GM18507 (cell line): ENCODE results near the gene ZNF473.
"Not testable (repeated sequence)": the region's sequence is repeated elsewhere in the genome, so short reads cannot be mapped to it uniquely, and the experiment has no call there.

Experiments
- DNase-seq: peaks from one replicate; pipeline ENCODE4 v3.0.0; 2011; ENCODE audit warnings: low read depth; ENCODE audit not compliant: insufficient read length; ENCODE audit errors: extremely low spot score
- FAIRE-seq: peaks from 2 replicates; lab custom pipeline; 2011; peaks lifted over from hg19 to GRCh38; lab: Jason Lieb, UNC

ZNF473 gene

GRCh38 chr19:50044922-50045321, 19.1 kb downstream of the ZNF473 start:
- FAIRE-seq (no peak), DNase-seq (no peak)

DNA sequence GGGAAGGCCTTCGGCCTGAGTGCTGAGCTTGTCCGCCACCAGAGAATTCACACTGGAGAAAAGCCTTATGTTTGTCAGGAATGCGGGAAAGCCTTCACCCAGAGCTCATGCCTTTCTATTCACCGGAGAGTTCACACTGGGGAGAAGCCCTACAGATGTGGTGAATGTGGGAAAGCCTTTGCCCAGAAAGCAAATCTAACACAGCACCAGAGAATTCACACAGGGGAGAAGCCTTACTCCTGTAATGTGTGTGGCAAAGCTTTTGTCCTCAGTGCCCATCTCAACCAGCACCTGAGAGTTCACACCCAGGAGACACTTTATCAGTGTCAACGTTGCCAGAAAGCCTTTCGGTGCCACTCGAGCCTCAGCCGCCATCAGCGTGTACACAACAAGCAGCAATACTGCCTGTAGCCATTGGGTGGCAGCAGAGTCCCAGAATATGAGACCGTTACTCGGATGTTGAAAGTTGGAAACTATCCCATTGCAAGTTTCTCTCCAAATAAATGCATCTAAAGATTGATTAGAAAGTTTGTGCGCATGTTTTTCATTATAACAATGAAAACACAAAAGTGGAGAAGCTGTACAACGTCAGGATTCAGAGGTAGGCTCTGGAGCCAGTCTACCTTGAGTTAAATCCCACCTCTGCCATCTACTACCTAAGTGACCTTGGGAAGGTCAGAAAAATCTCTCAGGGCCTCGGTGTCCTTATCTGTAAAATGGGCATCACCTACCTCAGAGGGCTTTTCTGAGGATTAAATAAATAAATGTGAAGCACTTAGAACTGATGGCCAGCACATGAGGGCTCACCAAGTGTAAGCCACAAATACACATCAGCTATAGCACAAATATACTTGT, 21.1 kb downstream of the ZNF473 start:
- DNase-seq: no peak
- FAIRE-seq: no peak

GRCh38 chr19:50047671-50048070, 21.9 kb downstream of the ZNF473 start:
- FAIRE-seq: no peak
- DNase-seq: no peak

GRCh38 chr19:50050406-50051227, 24.8 kb downstream of the ZNF473 start:
- DNase-seq: no peak
- no peak for FAIRE-seq

DNA sequence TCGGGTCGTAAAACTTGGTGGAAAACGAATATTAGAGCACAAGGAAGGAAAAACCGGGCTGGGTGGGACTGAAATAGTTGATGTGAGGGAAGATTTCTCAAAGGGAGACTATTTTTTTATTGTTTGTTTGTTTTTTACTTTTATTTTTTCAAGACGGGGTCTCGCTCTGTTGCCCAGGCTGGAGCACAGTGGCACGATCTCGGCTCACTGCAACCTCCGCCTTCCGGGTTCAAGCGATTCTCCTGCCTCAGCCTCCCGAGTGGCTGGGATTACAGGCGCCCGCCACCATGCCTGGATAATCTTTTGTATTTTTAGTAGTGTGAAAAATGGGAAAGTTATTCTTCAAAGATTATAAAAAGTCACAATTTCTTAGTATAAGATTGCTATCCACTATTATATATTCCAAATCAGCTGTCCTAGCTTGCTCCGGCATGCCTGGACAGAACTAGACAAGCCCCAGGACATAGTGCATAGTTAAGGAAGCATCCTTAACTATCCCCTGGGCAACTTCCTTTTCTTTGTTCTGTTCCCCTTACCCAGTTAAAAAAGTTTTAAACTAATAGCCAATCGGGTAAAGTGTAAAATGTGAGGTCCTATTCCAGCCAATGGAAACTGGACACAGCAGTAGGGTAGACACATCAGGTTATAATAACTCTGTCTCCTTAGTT, 25.6 kb downstream of the ZNF473 start:
- not testable (repeated sequence) for DNase-seq

GRCh38 chr19:50051964-50052363, 26.2 kb downstream of the ZNF473 start:
- FAIRE-seq (no peak), DNase-seq (no peak)

More for the DNA sequence above, 25.6 kb downstream of the ZNF473 start:
- FAIRE-seq: not testable (repeated sequence)

- DNase-seq: no peak
- no peak for FAIRE-seq
Measured at GRCh38 chr19:50053119-50053518, 27.3 kb downstream of the ZNF473 start.

- FAIRE-seq (no peak), DNase-seq (no peak)
Measured at GRCh38 chr19:50058425-50058824, 32.6 kb downstream of the ZNF473 start.

DNA sequence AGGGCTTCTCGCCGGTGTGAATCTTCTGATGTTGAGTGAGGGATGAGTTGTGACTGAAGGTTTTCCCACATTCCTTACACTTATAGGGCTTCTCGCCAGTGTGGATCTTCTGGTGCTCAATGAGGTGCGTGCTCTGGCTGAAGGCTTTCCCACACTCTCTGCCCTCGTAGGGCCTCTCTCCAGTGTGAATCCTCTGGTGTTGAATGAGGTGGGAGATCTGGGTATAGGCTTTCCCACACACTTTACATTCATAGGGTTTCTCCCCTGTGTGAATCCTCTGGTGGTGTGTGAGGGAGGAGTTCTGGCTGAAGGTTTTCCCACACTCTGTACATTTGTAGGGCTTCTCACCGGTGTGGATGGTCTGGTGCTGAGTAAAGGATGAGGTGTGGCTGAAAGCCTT, 33.2 kb downstream of the ZNF473 start:
- no peak for FAIRE-seq

GRCh38 chr19:50060107-50060506, 34.3 kb downstream of the ZNF473 start:
- no peak for DNase-seq
- FAIRE-seq: no peak

More for the DNA sequence above, 33.2 kb downstream of the ZNF473 start:
- DNase-seq: no peak

DNA sequence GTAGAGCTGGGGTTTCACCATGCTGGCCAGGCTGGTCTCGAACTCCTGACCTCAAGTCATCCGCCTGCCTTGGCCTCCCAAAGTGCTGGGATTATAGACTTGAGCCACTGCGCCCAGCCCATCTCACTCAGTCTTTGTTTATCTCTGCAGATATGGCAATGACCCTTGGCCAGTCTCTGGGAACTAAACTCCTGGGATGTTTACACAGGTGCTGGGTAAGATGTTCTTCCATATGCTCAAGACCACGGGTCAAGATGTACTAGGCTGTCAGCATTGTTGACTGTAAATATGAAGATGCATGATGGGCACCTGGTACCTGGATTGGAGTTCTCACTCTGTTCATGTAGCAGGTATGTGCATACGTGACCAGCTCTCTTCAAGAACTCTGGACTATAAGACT, 35.8 kb downstream of the ZNF473 start:
- DNase-seq: no peak
- FAIRE-seq: no peak

DNA sequence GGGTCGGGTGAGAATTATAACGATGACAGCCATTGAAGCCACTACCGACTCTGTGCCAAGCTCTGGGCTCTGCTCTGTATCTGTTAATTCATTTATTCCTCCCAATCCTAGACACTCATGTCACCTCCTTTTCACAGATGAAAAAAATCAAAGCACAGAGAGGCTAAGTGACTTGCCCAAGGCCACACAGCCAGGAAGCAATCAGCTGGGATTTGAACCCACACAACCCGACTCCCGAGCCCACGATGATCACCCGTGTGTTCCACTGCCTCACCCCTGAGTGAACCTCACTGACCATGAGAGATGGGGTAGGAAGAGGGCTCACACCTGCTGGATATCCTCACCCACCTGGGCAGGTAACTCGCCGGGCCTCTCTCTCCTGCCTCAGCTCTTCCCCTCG, 40.1 kb downstream of the ZNF473 start:
- FAIRE-seq: no peak
- DNase-seq: no peak

DNA sequence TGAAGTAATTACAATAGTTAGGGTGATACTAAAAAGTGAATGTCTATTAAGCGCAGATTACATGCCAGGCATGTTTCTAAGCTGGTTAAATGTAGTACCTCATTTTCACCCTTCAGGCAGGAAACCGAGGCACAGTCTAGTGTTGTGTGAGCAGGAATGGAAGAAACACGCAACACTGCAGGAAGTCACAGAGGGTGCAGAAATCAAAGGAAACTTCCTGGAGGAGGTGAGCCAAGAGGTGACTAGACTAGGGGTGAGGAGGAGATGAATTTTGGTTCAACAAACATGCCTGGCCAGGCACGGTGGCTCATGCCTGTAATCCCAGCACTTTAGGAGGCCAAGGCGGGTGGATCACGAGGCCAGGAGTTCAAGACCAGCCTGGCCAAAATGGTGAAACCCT, 41.8 kb downstream of the ZNF473 start:
- DNase-seq: no peak
- no peak for FAIRE-seq

DNA sequence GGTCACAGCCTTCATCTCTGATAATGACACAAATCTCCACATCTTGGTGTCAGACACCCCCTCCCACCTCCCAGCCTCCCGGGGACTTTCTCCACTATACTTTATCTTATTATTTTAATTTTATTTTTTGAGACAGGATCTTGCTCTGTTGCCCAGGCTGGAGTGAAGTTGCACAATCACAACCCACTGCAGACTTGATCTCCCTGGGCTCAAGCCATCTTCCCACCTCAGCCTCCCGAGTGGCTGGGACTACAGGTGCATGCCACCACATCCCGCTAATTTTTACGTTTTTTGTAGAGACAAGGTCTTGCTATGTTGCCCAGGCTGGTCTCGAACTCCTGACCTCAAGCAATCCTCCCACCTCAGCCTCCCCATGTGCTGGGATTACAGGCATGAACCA, 42.6 kb downstream of the ZNF473 start:
- not testable (repeated sequence) for FAIRE-seq, DNase-seq

DNA sequence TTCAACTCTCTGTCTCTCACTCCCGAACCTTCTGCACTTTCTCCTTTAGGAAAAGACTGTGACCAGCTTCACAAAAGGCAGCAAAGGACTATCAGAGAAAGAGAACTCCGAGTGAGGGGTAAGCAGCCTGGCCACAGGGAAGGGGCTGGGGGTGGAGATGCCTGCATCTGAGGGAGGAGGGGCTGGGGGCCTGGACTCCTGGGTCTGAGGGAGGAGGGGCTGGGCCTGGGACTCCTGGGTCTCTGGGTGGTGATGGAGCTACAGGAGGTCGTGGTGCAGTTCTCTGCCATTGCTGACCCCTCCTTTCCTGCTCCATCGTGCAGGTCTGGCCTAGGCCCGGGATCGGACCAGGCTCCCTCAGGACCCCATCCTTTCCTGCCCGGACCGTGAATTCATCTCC, 49.3 kb downstream of the ZNF473 start:
- not testable (repeated sequence) for DNase-seq, FAIRE-seq

- not testable (repeated sequence) for DNase-seq, FAIRE-seq
Measured at GRCh38 chr19:50075644-50076372, 50.0 kb downstream of the ZNF473 start.

GRCh38 chr19:50076581-50077355, 51.0 kb downstream of the ZNF473 start:
- not testable (repeated sequence) for FAIRE-seq

DNA sequence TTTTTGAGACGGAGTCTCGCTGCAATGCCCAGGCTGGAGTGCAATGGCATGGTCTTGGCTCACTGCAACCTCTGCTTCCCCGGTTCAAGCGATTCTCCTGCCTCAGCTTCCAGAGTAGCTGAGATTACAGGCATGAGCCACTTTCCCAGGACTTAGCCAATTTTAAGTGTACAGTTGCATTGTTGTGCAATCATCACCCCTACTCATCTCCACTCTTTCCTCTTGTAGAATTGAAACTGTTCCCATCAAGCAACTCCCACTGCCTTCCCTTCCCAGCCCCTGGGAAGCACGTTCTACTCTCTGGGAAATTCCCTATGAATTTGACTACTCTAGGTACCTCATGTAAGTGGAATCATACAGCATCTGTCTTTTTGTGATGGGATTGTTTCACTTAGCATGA, 53.2 kb downstream of the ZNF473 start:
- FAIRE-seq, DNase-seq: not testable (repeated sequence)

More at GRCh38 chr19:50076581-50077355, 51.0 kb downstream of the ZNF473 start:
- not testable (repeated sequence) for DNase-seq
